GM18861 (cell line): ENCODE results near the gene HNRNPUL1.

Experiments used
- ATAC-seq: cut with Tn5 transposase; IDR thresholded peaks from one replicate; pipeline ENCODE4 v1.9.1; 2021; ENCODE audit not compliant: unreplicated experiment

Gene HNRNPUL1

GRCh38 chr19:41233748-41234240 is 30.4 kb upstream of the HNRNPUL1 start:
- ATAC-seq: no peak

GRCh38 chr19:41234512-41235168 is 29.5 kb upstream of the HNRNPUL1 start:
- ATAC-seq: no peak

- ATAC-seq: no peak
These were observed 28.7 kb upstream of the HNRNPUL1 start for GRCh38 chr19:41235480-41235879.

- no peak for ATAC-seq
These were observed 25.9 kb upstream of the HNRNPUL1 start for GRCh38 chr19:41238244-41238643.

- no peak for ATAC-seq
These were observed 24.8 kb upstream of the HNRNPUL1 start for GRCh38 chr19:41239363-41239762.

GRCh38 chr19:41239961-41240574 is 24.1 kb upstream of the HNRNPUL1 start:
- no peak for ATAC-seq

- no peak for ATAC-seq
These were observed 22.3 kb upstream of the HNRNPUL1 start for GRCh38 chr19:41241859-41242258.

GRCh38 chr19:41244117-41244516 is 20.1 kb upstream of the HNRNPUL1 start:
- ATAC-seq: no peak

GRCh38 chr19:41245843-41246242 is 18.3 kb upstream of the HNRNPUL1 start:
- no peak for ATAC-seq

GRCh38 chr19:41248895-41249294 is 15.3 kb upstream of the HNRNPUL1 start:
- no peak for ATAC-seq

- no peak for ATAC-seq
These were observed 14.3 kb upstream of the HNRNPUL1 start for GRCh38 chr19:41249707-41250423.

GRCh38 chr19:41253660-41254059 is 10.5 kb upstream of the HNRNPUL1 start:
- no peak for ATAC-seq

- no peak for ATAC-seq
These were observed 9.0 kb upstream of the HNRNPUL1 start for GRCh38 chr19:41255171-41255570.

- ATAC-seq: no peak
These were observed 2.5 kb upstream of the HNRNPUL1 start for GRCh38 chr19:41261474-41262190.

GRCh38 chr19:41263042-41263849 is 926 bp upstream of the HNRNPUL1 start:
- ATAC-seq: peak; percentile 14

GRCh38 chr19:41264581-41265394 is 616 bp downstream of the HNRNPUL1 start:
- no peak for ATAC-seq

- no peak for ATAC-seq
These were observed 1.4 kb downstream of the HNRNPUL1 start for GRCh38 chr19:41265395-41266153.

- no peak for ATAC-seq
These were observed 4.9 kb downstream of the HNRNPUL1 start for GRCh38 chr19:41269055-41269454.

GRCh38 chr19:41269571-41269970 is 5.4 kb downstream of the HNRNPUL1 start:
- no peak for ATAC-seq
